ENCODE results near the gene LTBP1. TPM values are rescaled to one million over a fixed set of nuclear protein-coding genes. Genes with fewer than 3 reads are reported as not detected.

The LTBP1 gene
- total and polyA plus RNA-seq, 2 experiments from 2014 or later = 35.6 to 68.9 TPM

DNA sequence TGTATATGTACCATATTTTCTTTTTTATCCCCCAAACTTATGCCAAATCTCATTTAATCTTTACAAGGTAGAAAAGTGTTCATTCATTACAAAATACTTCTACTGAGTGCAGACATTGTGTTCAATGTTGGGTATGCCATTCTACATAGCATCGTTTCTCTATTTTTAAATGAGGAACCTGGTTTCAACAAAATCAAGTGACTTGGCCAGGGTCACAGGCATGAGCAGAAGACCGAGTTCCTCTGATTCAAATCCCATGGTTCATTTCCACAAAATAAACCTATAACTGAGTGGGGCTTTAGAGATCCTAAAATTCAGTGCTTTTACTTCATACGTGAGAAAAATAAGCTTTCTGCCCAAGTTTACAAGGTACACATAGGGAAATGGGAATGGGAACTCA lies 448.3 kb downstream of the LTBP1 start:
- H3K36me3 ChIP-seq (replicated peaks; ENCODE audit: insufficient read depth, low read depth) = no peaks in the 10 kb centered on the region
- H3K79me2 ChIP-seq = no peaks in the 10 kb centered on the region
- H3K9me3 ChIP-seq (ENCODE audit: low read depth) = no peaks in the 10 kb centered on the region
- DNase-seq (ENCODE audit: low spot score) = no peak
- no peak overlapping the region for H2AFZ ChIP-seq
- H3K4me2 ChIP-seq = no peak overlapping the region
- no peaks in the 10 kb centered on the region for H4K20me1 ChIP-seq (ENCODE audit: insufficient read depth, poor library complexity, severe bottlenecking)
- no peaks in the 10 kb centered on the region for H3K27me3 ChIP-seq
- no peaks in the 10 kb centered on the region for H3K9me2 ChIP-seq (replicated peaks; ENCODE audit: insufficient read depth)
- no peaks in the 10 kb centered on the region for H3K4me1 ChIP-seq (ENCODE audit: insufficient read depth)
- H3K4me3 ChIP-seq = no peak overlapping the region
- no peak for TF ChIP-seq EZH2phosphoT487 (IDR thresholded peaks at IDR 0.05; ENCODE audit: low read depth, severe bottlenecking, unreplicated experiment)
- TF ChIP-seq, protein P1, sequence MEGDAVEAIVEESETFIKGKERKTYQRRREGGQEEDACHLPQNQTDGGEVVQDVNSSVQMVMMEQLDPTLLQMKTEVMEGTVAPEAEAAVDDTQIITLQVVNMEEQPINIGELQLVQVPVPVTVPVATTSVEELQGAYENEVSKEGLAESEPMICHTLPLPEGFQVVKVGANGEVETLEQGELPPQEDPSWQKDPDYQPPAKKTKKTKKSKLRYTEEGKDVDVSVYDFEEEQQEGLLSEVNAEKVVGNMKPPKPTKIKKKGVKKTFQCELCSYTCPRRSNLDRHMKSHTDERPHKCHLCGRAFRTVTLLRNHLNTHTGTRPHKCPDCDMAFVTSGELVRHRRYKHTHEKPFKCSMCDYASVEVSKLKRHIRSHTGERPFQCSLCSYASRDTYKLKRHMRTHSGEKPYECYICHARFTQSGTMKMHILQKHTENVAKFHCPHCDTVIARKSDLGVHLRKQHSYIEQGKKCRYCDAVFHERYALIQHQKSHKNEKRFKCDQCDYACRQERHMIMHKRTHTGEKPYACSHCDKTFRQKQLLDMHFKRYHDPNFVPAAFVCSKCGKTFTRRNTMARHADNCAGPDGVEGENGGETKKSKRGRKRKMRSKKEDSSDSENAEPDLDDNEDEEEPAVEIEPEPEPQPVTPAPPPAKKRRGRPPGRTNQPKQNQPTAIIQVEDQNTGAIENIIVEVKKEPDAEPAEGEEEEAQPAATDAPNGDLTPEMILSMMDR (IDR thresholded peaks at IDR 0.05; ENCODE audit: poor library complexity) = no peak
- TF ChIP-seq EZH2 (IDR thresholded peaks at IDR 0.05; ENCODE audit: borderline replicate concordance) = no peak
- no peak overlapping the region for H3K27ac ChIP-seq
- WGBS (ENCODE audit: low lambda C conversion rate, missing lambda C conversion rate) = 97% methylated on average over 3 of the region's 3 CpGs

DNA sequence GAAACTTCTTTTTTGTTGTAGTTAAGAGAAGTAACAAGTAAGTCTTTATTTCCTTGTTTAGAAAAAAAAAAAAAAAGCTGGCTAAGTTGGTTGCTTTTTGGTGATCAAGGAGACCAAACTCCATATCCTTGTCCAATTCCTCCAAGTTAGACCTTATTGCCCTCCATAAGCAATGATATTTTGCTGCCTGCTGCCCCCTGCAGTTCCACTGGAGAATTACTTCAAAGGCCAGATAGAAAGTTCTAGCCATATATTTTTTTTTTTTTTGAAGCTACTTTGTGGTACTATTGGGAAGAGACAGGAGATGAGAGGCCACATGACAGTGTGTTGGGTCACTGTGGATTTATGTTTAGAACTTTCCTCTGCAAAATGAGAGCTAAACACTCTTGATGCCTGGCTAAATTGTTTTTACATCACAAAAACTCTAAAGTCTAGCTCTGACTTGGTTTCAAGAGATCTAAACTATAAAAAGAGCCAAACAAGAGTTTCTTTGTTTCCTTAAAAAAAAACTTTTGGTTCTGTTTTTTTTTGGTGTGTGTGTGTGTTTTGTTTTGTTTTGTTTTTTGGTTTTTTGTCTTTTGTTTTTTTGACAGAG lies 449.0 kb downstream of the LTBP1 start:
- TF ChIP-seq, protein P1 (IDR thresholded peaks at IDR 0.05; ENCODE audit: poor library complexity) = peak; percentile 52
- no peak for TF ChIP-seq EZH2 (IDR thresholded peaks at IDR 0.05; ENCODE audit: borderline replicate concordance)
- no peak for TF ChIP-seq EZH2phosphoT487 (IDR thresholded peaks at IDR 0.05; ENCODE audit: low read depth, severe bottlenecking, unreplicated experiment)
- Histone ChIP-seq H3K4me2 (no peak overlapping the region), H2AFZ (no peak overlapping the region), H3K9me3 (ENCODE audit: low read depth) (no peaks in the 10 kb centered on the region), H3K36me3 (replicated peaks; ENCODE audit: insufficient read depth, low read depth) (no peaks in the 10 kb centered on the region), H3K79me2 (no peaks in the 10 kb centered on the region), H3K9me2 (replicated peaks; ENCODE audit: insufficient read depth) (no peaks in the 10 kb centered on the region), H3K4me3 (no peak overlapping the region), H3K27ac (no peak overlapping the region), H3K4me1 (ENCODE audit: insufficient read depth) (no peaks in the 10 kb centered on the region), H4K20me1 (ENCODE audit: insufficient read depth, poor library complexity, severe bottlenecking) (no peaks in the 10 kb centered on the region), H3K27me3 (no peaks in the 10 kb centered on the region)
- peak; percentile 48 for DNase-seq (ENCODE audit: low spot score)

DNA sequence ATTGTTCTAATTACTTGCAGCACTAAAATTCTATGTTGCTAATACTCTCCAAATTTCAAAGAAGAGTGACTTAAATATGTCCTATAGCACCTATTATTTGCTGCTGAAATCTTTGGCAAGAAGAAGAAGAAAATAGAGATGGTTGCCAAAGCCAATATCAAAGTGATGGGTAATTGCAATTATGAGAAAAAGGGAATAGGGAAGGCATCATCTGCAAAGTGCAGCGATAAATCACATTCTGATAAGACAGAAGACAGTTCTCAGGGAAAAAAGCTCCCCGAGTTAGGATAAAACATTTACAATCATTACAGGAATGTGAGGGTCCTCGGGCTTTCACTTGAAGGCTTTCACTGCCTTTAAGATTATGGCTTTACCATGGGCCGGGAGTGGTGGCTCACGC lies 457.6 kb downstream of the LTBP1 start:
- H2AFZ ChIP-seq = no peak overlapping the region
- no peak overlapping the region for H3K27ac ChIP-seq
- H3K27me3 ChIP-seq = no peaks in the 10 kb centered on the region
- H4K20me1 ChIP-seq (ENCODE audit: insufficient read depth, poor library complexity, severe bottlenecking) = no peaks in the 10 kb centered on the region
- H3K79me2 ChIP-seq = no peaks in the 10 kb centered on the region
- H3K9me3 ChIP-seq (ENCODE audit: low read depth) = no peaks in the 10 kb centered on the region
- no peak overlapping the region for H3K4me2 ChIP-seq
- no peaks in the 10 kb centered on the region for H3K4me1 ChIP-seq (ENCODE audit: insufficient read depth)
- no peak for TF ChIP-seq EZH2phosphoT487 (IDR thresholded peaks at IDR 0.05; ENCODE audit: low read depth, severe bottlenecking, unreplicated experiment)
- TF ChIP-seq, protein P1 (IDR thresholded peaks at IDR 0.05; ENCODE audit: poor library complexity) = no peak
- TF ChIP-seq EZH2 (IDR thresholded peaks at IDR 0.05; ENCODE audit: borderline replicate concordance) = no peak
- H3K9me2 ChIP-seq (replicated peaks; ENCODE audit: insufficient read depth) = no peaks in the 10 kb centered on the region
- no peak for DNase-seq (ENCODE audit: low spot score)
- no peak overlapping the region for H3K4me3 ChIP-seq
- no peaks in the 10 kb centered on the region for H3K36me3 ChIP-seq (replicated peaks; ENCODE audit: insufficient read depth, low read depth)
- 66% methylated on average over 5 of the region's 5 CpGs for WGBS (ENCODE audit: low lambda C conversion rate, missing lambda C conversion rate)

Measured in hepatocyte (in vitro differentiated cells).